Activated CD8-positive, alpha-beta memory T cell treated with anti-CD3 and anti-CD28 coated beads, Interleukin-2, amount 50 U/mL, for 24 hours (primary cell): ENCODE measurements around the gene KPNA2.
"Not testable (repeated sequence)": the region's sequence is repeated elsewhere in the genome, so short reads cannot be mapped to it uniquely, and the experiment has no call there.

Source experiments
- DNase-seq: peaks from one replicate; pipeline ENCODE4 v3.0.0-alpha.2; 2020; ENCODE audit errors: extremely low read depth

Gene KPNA2

GRCh38 chr17:68035523-68036303 lies at the start of gene KPNA2:
Gene KPNA2 (plus strand): TSS chr17:68035735. CDS start chr17:68037133, 1,398 bp downstream.
- peak; percentile 74 for DNase-seq

- no peak for DNase-seq
Measured at GRCh38 chr17:67990909-67991308, 44.6 kb upstream of the KPNA2 start.

- DNase-seq: no peak
Measured at GRCh38 chr17:67992548-67993152, 42.9 kb upstream of the KPNA2 start.

GRCh38 chr17:67993153-67993997 lies 42.2 kb upstream of the KPNA2 start:
- no peak for DNase-seq

GRCh38 chr17:67993998-67994361 lies 41.6 kb upstream of the KPNA2 start:
- no peak for DNase-seq

- no peak for DNase-seq
Measured at GRCh38 chr17:67994817-67995569, 40.5 kb upstream of the KPNA2 start.

- DNase-seq: no peak
Measured at GRCh38 chr17:67995570-67996263, 39.8 kb upstream of the KPNA2 start.

- not testable (repeated sequence) for DNase-seq
Measured at GRCh38 chr17:67996301-67997171, 39.0 kb upstream of the KPNA2 start, which contains the start of gene C17orf58. Gene C17orf58 (minus strand): TSS chr17:67996469. CDS start chr17:67996198, 271 bp downstream.

- no peak for DNase-seq
Measured at GRCh38 chr17:67998466-67998865, 37.1 kb upstream of the KPNA2 start.

GRCh38 chr17:67999291-67999911 lies 36.1 kb upstream of the KPNA2 start:
- DNase-seq: no peak

GRCh38 chr17:68004201-68004600 lies 31.3 kb upstream of the KPNA2 start:
- DNase-seq: no peak

GRCh38 chr17:68006797-68007196 lies 28.7 kb upstream of the KPNA2 start:
- DNase-seq: no peak

- no peak for DNase-seq
Measured at GRCh38 chr17:68011199-68011665, 24.3 kb upstream of the KPNA2 start.

GRCh38 chr17:68013385-68013784 lies 22.1 kb upstream of the KPNA2 start:
- no peak for DNase-seq

GRCh38 chr17:68015081-68015723 lies 20.3 kb upstream of the KPNA2 start:
- no peak for DNase-seq

- DNase-seq: no peak
Measured at GRCh38 chr17:68016838-68017237, 18.7 kb upstream of the KPNA2 start.

GRCh38 chr17:68018493-68018892 lies 17.0 kb upstream of the KPNA2 start:
- not testable (repeated sequence) for DNase-seq

- no peak for DNase-seq
Measured at GRCh38 chr17:68019336-68019674, 16.2 kb upstream of the KPNA2 start.
